ENCODE measurements around the gene MNAT1.

- TF ChIP-seq CTCF (IDR thresholded peaks at IDR 0.05; ENCODE audit: poor library complexity, severe bottlenecking), result no peak
- TF ChIP-seq TAF1 (IDR thresholded peaks at IDR 0.05; ENCODE audit: low read depth), result no peak
- TF ChIP-seq MXI1 (conservative IDR thresholded peaks at IDR 0.05; ENCODE audit: poor library complexity, severe bottlenecking), result no peak
- TF ChIP-seq POLR2AphosphoS5 (IDR thresholded peaks at IDR 0.05), result no peak
- TF ChIP-seq EZH2 (IDR thresholded peaks at IDR 0.05; ENCODE audit: borderline replicate concordance, insufficient read depth, low read length, poor library complexity, severe bottlenecking), result no peak
- TF ChIP-seq SMC3 (conservative IDR thresholded peaks at IDR 0.05; ENCODE audit: poor library complexity), result no peak
- TF ChIP-seq REST (IDR thresholded peaks at IDR 0.05; ENCODE audit: borderline replicate concordance), result no peak
These were observed 47.7 kb upstream of the MNAT1 start for GRCh38 chr14:60686865-60687264.
